Adrenal gland (tissue), 12 donors: Measurements from ENCODE around the gene C1QTNF12. TPM values are rescaled to one million over a fixed set of nuclear protein-coding genes. Genes with fewer than 3 reads are reported as not detected.
A peak's percentile ranks its signal among the peaks of the same experiment; 100 is the strongest.

ENCODE experiments used
- DNase-seq, 7 donors: peaks; one replicate each; pipeline ENCODE4 v3.0.0-alpha.2; 2019 to 2020
- H3K27ac ChIP-seq, 5 donors: fragments of 200-600 bp; sonication (generic) in 4 of 5; 1 replicate in 3 of 5; 2 replicates in 2 of 5; pipeline versions ENCODE4 v1.5.1 to v1.8.0; 2016 to 2020; ENCODE audit warnings: mild to moderate bottlenecking in 1 of 5
- H3K27me3 ChIP-seq: fragments of 200-600 bp; 2 replicates; pipeline ENCODE4 v1.8.0; 2021
- H3K36me3 ChIP-seq, 2 donors: fragments of 200-600 bp; replicated peaks in 1 of 2; 1 replicate in 1 of 2; 2 replicates in 1 of 2; pipeline versions ENCODE4 v1.5.1 to v1.8.0; 2018 to 2022
- H3K4me1 ChIP-seq, 2 donors: fragments of 200-600 bp; replicated peaks in 1 of 2; 1 replicate in 1 of 2; 2 replicates in 1 of 2; pipeline versions ENCODE4 v1.5.1 to v1.8.0; 2018 to 2021
- H3K4me3 ChIP-seq, 4 donors: fragments of 200-600 bp; sonication (generic) in 3 of 4; one replicate each; pipeline ENCODE4 v1.5.1; 2016 to 2018
- H3K9me3 ChIP-seq, 3 donors: fragments of 200-600 bp; sonication (generic) in 1 of 3; replicated peaks in 1 of 3; 1 replicate in 2 of 3; 2 replicates in 1 of 3; pipeline versions ENCODE4 v1.5.1 to v1.8.0; 2016 to 2021
- POLR2A ChIP-seq, 2 donors: fragments of 450-650 bp; IDR thresholded peaks; one replicate each; pipeline ENCODE4 v1.6.1; 2017; ENCODE audit warnings: antibody characterized with exemption in 2 of 2, mild to moderate bottlenecking in 2 of 2, moderate library complexity in 1 of 2
- WGBS, 4 donors: extraction: QIAGEN DNeasy Blood & Tissue Kit in 2 of 4; methylation state at CpG; one replicate each; pipeline versions ENCODE4 v1.1.5 to v1.1.7; 2013 to 2017; 5-methylcytosine and 5-hydroxymethylcytosine counted together
- intact Hi-C, 2 donors: fragments of 100-400 bp; cut with DNase I; formaldehyde crosslinking; loops; one replicate each; pipeline versions ENCODE4 v1.14.1 to v1.15.0; 2022 to 2023
- polyA plus RNA-seq, 3 donors: library from polyadenylated mRNA; stranded (reverse); fragments of 200-250 nt in 2 of 3; fragments of 350-450 nt in 1 of 3; fragmentation: Illumina TruSeq in 1 of 3; extraction: RNeasy Lipid Tissue Mini Kit (QIAGEN cat#74804) in 1 of 3; gene quantifications; one replicate each; pipeline ENCODE4 v1.2.3, GENCODE V29; 2013 to 2014
- total RNA-seq, 9 donors: library from RNA; depleted of rRNA in 4 of 9; stranded (reverse); fragments of >200 nt in 4 of 9; fragments of 120-200 nt in 1 of 9; fragmentation: NEBNext Ultra II Directional in 1 of 9; extraction: Animal tissue kit (Norgen Biotek cat#: 25700) in 1 of 9; gene quantifications; one replicate each; pipeline versions ENCODE4 v1.1.0 to v1.2.4, GENCODE V29; 2013 to 2023
- TF ChIP-seq, protein P1 (sequence below), 6 experiments: fragments of 450-650 bp in 4 of 6; fragments of 200-600 bp in 2 of 6; sonication (generic) in 1 of 6; IDR thresholded peaks; 1 replicate in 5 of 6; 2 replicates in 1 of 6; pipeline versions ENCODE4 v1.5.1 to v1.8.0; 2016 to 2021; ENCODE audit warnings: antibody characterized with exemption in 6 of 6, mild to moderate bottlenecking in 2 of 6, moderate library complexity in 1 of 6
- donor health status: healthy with polysubstance abuse.
- donor health status: Bipolar disorder and iron deficiency.
- donor health status: DM: yes; HTN: yes; CAD: no.
- donor health status: DM: no; HTN: no; CAD: no.
- donor health status: DM: no; HTN: no; CAD: no.
- donor health status: DM: yes; HTN: yes; CAD: no.

C1QTNF12 gene
- total and polyA plus RNA-seq, 12 donors, result 0.28 to 4.3 (median 1.3) TPM; not detected in 3

DNA sequence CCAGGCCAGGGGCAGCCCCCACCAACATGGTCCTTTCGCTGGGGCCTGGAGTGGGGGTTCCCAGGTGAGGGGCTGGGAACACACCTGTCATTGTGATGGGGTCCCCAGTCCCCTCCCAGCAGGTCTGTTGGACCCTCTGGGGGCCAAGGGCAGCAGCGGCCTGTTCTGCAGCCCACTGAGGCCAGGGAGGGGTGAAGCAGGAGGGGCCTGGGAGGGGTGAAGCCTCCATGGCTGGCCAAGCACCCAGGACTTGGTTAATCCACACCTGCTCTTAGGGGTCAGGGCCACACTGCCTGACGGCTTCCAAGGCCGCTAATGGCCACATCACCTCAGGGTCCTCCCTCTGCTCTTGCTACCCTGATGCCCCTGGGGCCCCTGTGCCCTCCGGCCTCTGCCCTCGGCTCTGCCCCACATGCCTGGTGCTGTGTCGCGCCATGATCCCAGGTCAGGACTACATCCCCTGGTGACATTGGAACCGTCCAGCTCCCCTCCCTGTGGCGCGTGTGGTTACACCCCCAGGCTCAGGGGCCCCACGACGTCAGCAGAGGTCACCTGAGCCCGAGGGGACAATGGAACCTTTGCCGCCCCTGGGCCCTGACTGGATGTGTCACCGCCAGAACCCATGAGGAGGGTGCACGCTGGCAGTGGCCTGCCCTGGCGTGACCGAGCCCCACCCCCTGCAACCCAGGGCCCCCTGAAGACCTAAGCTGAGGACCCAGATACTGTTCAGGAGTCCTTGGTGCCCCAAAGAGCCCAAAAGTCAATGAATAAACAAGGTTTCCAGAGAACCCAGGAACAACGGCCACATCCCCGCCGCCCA is 47.2 kb downstream of the C1QTNF12 start:
- Histone ChIP-seq H3K9me3 (peaks cover 0 to 5% (median 0%) of the 10 kb centered on the region in 3 donors), H3K4me1 (peaks cover 0 to 8% of the 10 kb centered on the region in 2 donors), H3K27ac (no peak overlapping the region), H3K4me3 (no peak overlapping the region), H3K36me3 (no peaks in the 10 kb centered on the region), H3K27me3 (peaks cover 18% of the 10 kb centered on the region)
- DNase-seq, result peak in 1 of 7 donors; percentile 5
- intact Hi-C loops, result no loop called here
- WGBS, 4 donors, result 83 to 91% (median 87%) methylated on average over 5 to 22 of the region's 22 CpGs
- TF ChIP-seq, protein P1, sequence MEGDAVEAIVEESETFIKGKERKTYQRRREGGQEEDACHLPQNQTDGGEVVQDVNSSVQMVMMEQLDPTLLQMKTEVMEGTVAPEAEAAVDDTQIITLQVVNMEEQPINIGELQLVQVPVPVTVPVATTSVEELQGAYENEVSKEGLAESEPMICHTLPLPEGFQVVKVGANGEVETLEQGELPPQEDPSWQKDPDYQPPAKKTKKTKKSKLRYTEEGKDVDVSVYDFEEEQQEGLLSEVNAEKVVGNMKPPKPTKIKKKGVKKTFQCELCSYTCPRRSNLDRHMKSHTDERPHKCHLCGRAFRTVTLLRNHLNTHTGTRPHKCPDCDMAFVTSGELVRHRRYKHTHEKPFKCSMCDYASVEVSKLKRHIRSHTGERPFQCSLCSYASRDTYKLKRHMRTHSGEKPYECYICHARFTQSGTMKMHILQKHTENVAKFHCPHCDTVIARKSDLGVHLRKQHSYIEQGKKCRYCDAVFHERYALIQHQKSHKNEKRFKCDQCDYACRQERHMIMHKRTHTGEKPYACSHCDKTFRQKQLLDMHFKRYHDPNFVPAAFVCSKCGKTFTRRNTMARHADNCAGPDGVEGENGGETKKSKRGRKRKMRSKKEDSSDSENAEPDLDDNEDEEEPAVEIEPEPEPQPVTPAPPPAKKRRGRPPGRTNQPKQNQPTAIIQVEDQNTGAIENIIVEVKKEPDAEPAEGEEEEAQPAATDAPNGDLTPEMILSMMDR (IDR thresholded peaks at IDR 0.05), result no peak
- no peak for TF ChIP-seq POLR2A (IDR thresholded peaks at IDR 0.05)

DNA sequence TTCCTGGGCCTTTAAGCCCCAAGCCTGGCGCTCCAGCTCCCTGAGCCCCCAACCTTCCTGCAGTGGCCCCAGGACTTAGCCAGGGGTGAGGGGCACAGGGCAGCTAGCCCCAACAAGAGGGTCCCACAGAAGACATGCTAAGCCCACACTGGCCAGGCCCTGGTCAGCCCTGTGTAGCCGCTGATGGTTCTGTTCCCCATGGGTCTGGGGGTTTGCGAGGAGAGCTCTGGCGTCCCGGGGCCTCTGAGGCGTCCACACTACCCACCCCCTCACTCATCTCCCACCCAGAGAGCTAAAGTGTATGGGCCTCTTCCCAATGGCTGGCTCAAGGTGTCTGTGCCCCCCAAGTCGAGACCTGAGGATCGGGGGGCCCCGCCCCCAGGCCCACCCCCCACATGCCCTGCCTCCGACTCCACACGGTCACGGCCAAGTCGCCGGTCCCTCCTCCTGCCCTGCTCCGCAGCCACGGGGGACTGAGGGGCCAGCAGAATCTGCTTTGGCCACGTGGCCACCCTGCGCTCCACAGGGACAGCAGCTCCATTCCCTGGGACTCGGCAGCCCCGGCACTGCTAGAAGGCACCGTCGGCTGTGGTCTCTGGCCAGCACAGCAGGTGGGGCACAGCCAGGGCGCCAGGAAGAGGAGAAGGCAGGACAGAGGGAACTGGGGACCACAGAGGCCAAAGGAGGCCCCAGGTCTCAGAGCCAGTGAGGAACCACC is 47.9 kb downstream of the C1QTNF12 start:
- TF ChIP-seq, protein P1 (IDR thresholded peaks at IDR 0.05), result no peak
- TF ChIP-seq POLR2A (IDR thresholded peaks at IDR 0.05), result no peak
- peak in 1 of 7 donors; percentile 5 for DNase-seq
- Histone ChIP-seq H3K4me1 (peaks cover 0 to 8% of the 10 kb centered on the region in 2 donors), H3K27me3 (peaks cover 17% of the 10 kb centered on the region), H3K4me3 (no peak overlapping the region), H3K27ac (no peak overlapping the region), H3K9me3 (peaks cover 0 to 8% (median 0%) of the 10 kb centered on the region in 3 donors), H3K36me3 (no peaks in the 10 kb centered on the region)
- WGBS, 4 donors, result 79 to 93% (median 86%) methylated on average over 3 to 23 of the region's 23 CpGs
- intact Hi-C loops, result no loop called here

DNA sequence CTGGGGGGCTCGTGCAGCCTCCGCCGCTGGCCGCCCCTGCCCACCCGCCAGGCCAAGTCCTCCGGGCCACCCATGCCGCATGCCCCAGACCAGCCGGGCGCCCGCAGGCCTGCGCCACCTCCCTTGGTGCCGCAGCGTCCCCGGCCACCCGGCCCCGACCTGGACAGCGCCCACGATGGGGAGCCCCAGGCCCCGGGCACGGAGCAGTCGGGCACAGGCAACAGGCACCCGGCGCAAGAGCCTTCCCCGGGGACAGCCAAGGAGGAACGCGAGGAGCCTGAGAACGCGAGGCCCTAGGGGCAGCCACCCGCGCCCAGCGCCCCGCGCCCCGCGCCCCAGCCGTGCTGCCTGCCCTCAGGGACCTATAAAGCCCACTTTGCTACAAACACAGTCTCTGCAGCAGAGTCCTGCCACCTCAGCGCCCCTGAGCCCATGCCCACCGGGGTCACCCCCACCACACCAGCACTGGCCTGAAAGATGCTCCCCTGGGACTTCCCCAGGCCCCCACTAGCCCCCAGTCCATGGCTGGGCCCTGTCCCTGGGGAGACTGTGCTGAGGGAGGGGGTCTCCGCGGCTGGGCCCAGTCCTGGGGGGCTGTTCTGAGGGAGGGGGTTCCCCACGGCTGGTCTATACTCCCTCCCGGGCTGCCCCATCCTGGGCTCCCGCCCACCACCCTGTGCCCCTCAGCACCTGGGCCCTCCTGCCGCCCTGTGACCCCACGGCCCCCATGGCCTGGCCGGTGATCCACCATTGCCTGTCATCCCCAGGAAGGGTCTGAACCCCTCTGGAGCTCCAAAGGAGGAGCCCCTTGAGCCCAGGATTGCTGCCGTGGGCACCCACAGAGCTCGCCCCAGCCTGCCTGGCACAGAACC is 48.7 kb downstream of the C1QTNF12 start:
- no peak overlapping the region for H3K27ac ChIP-seq

More for the DNA sequence above, 48.7 kb downstream of the C1QTNF12 start:
- H3K27me3 ChIP-seq, result peaks cover 9% of the 10 kb centered on the region
- H3K4me1 ChIP-seq, result peaks cover 0 to 8% of the 10 kb centered on the region in 2 donors
- 87 to 100% (median 91%) methylated on average over 10 to 48 of the region's 48 CpGs for WGBS, 4 donors
- H3K9me3 ChIP-seq, result peaks cover 0 to 8% (median 0%) of the 10 kb centered on the region in 3 donors
- no peak overlapping the region for H3K4me3 ChIP-seq
- no peaks in the 10 kb centered on the region for H3K36me3 ChIP-seq
- TF ChIP-seq, protein P1 (IDR thresholded peaks at IDR 0.05), result no peak
- TF ChIP-seq POLR2A (IDR thresholded peaks at IDR 0.05), result no peak
- intact Hi-C loops, result no loop called here
- peak in 1 of 7 donors; percentile 6 for DNase-seq
